Putamen (tissue), 1 donor: Measurements from ENCODE around the gene KCNE3.

Experiments used
- DNase-seq: peaks from one replicate; pipeline ENCODE4 v3.0.0-alpha.2; 2016; ENCODE audit warnings: low spot score

Gene KCNE3

GRCh38 chr11:74471668-74472429 lies 4.5 kb upstream of the KCNE3 start:
- DNase-seq = no peak

GRCh38 chr11:74471037-74471436 lies 3.7 kb upstream of the KCNE3 start:
- no peak for DNase-seq

GRCh38 chr11:74470526-74470925 lies 3.2 kb upstream of the KCNE3 start:
- DNase-seq = no peak

GRCh38 chr11:74468936-74469335 lies 1.6 kb upstream of the KCNE3 start:
- DNase-seq = no peak

GRCh38 chr11:74468521-74468920 lies 1.2 kb upstream of the KCNE3 start:
- no peak for DNase-seq

GRCh38 chr11:74468058-74468457 lies 709 bp upstream of the KCNE3 start:
- DNase-seq = no peak

- no peak for DNase-seq
Measured at GRCh38 chr11:74465291-74465708, 2.0 kb downstream of the KCNE3 start.

- DNase-seq = no peak
Measured at GRCh38 chr11:74464746-74465145, 2.6 kb downstream of the KCNE3 start.

- DNase-seq = no peak
Measured at GRCh38 chr11:74463216-74463615, 4.1 kb downstream of the KCNE3 start.

GRCh38 chr11:74462631-74463030 lies 4.7 kb downstream of the KCNE3 start:
- DNase-seq = no peak

GRCh38 chr11:74462009-74462408 lies 5.3 kb downstream of the KCNE3 start:
- DNase-seq = peak; percentile 50

- DNase-seq = no peak
Measured at GRCh38 chr11:74460481-74461154, 6.7 kb downstream of the KCNE3 start.

GRCh38 chr11:74460065-74460464 lies 7.3 kb downstream of the KCNE3 start:
- no peak for DNase-seq

GRCh38 chr11:74459584-74459983 lies 7.8 kb downstream of the KCNE3 start:
- DNase-seq = no peak

GRCh38 chr11:74457356-74457755 lies 10.0 kb downstream of the KCNE3 start:
- no peak for DNase-seq

GRCh38 chr11:74453373-74453975 lies 13.9 kb downstream of the KCNE3 start:
- DNase-seq = no peak

GRCh38 chr11:74452366-74452765 lies 15.0 kb downstream of the KCNE3 start:
- no peak for DNase-seq

- peak; percentile 46 for DNase-seq
Measured at GRCh38 chr11:74450318-74450717, 17.0 kb downstream of the KCNE3 start.

- peak; percentile 62 for DNase-seq
Measured at GRCh38 chr11:74449369-74449931, 17.9 kb downstream of the KCNE3 start.

- DNase-seq = no peak
Measured at GRCh38 chr11:74447720-74448119, 19.6 kb downstream of the KCNE3 start.

- no peak for DNase-seq
Measured at GRCh38 chr11:74446532-74446938, 20.8 kb downstream of the KCNE3 start.

- no peak for DNase-seq
Measured at GRCh38 chr11:74444173-74444826, 23.0 kb downstream of the KCNE3 start.
